Mucosa of descending colon (tissue), 3 donors: ENCODE results near the gene KCND3. TPM values are rescaled to one million over a fixed set of nuclear protein-coding genes. Genes with fewer than 3 reads are reported as not detected.

Source experiments
- ATAC-seq: fragments of 200-7000 bp; cut with Tn5 transposase; one replicate; pipeline ENCODE4 v1.9.1; 2020; ENCODE audit warnings: mild to moderate bottlenecking, moderate library complexity
- DNase-seq, 3 donors: peaks; one replicate each; pipeline ENCODE4 v3.0.0-alpha.2; 2020
- H3K36me3 ChIP-seq: fragments of 200-600 bp; one replicate; pipeline ENCODE4 v1.8.0; 2021; ENCODE audit warnings: low read depth, mild to moderate bottlenecking
- H3K4me1 ChIP-seq: fragments of 200-600 bp; one replicate; pipeline ENCODE4 v1.8.0; 2021; ENCODE audit warnings: low read depth, mild to moderate bottlenecking
- H3K4me3 ChIP-seq: fragments of 200-600 bp; one replicate; pipeline ENCODE4 v1.8.0; 2021; ENCODE audit warnings: mild to moderate bottlenecking
- H3K9me3 ChIP-seq: fragments of 200-600 bp; one replicate; pipeline ENCODE4 v1.8.0; 2021; ENCODE audit warnings: mild to moderate bottlenecking
- CTCF ChIP-seq: fragments of 200-600 bp; IDR thresholded peaks from one replicate; pipeline ENCODE4 v1.8.0; 2022; ENCODE audit warnings: antibody characterized with exemption, mild to moderate bottlenecking
- intact Hi-C, 2 donors: fragments of 100-400 bp; cut with DNase I in 1 of 2; cut with micrococcal nuclease in 1 of 2; formaldehyde crosslinking; loops; one replicate each; pipeline versions ENCODE4 v1.11.0 to v1.11.1; 2022; cut with DNase I, micrococcal nuclease
- total RNA-seq, 3 donors: library from RNA; stranded (reverse); fragmentation: NEBNext Ultra II Directional in 2 of 3; extraction: Animal tissue kit (Norgen Biotek cat#: 25700) in 2 of 3; gene quantifications; one replicate each; pipeline versions ENCODE4 v1.2.1 to v1.2.4, GENCODE V29; 2021 to 2023
- donor health status: DM: no; HTN: no; CAD: no; lungs with moderate emphysema.
- donor health status: DM: no; HTN: no; CAD: no.
- donor health status: DM: no; HTN: yes; CAD: no.

KCND3 gene
- total RNA-seq, 3 donors from 2014 or later = 1.2 to 10.3 (median 5.5) TPM

- H3K9me3 ChIP-seq = no peaks in the 10 kb centered on the region
- intact Hi-C loops = no loop called here
- DNase-seq (no peak), ATAC-seq (no peak)
- no peak overlapping the region for H3K4me3 ChIP-seq
- H3K36me3 ChIP-seq = no peaks in the 10 kb centered on the region
- no peaks in the 10 kb centered on the region for H3K4me1 ChIP-seq
- TF ChIP-seq CTCF = no peak
Observed at GRCh38 chr1:111998332-111998731, 8.9 kb upstream of the KCND3 start.

- Histone ChIP-seq H3K9me3 (no peaks in the 10 kb centered on the region), H3K36me3 (no peaks in the 10 kb centered on the region), H3K4me3 (no peak overlapping the region), H3K4me1 (peaks cover 5% of the 10 kb centered on the region)
- no peak for ATAC-seq
- TF ChIP-seq CTCF = no peak
- intact Hi-C loops = no loop called here
- no peak for DNase-seq
Observed at GRCh38 chr1:111992476-111992875, 3.0 kb upstream of the KCND3 start.

- no peak for TF ChIP-seq CTCF
- Histone ChIP-seq H3K9me3 (no peaks in the 10 kb centered on the region), H3K4me3 (no peak overlapping the region), H3K4me1 (peaks cover 5% of the 10 kb centered on the region), H3K36me3 (no peaks in the 10 kb centered on the region)
- ATAC-seq = peak; percentile 78
- peak; percentile 38 to 74 (median 58) for DNase-seq
- intact Hi-C loops = no loop called here
Observed at GRCh38 chr1:111990878-111991718, 1.6 kb upstream of the KCND3 start.

GRCh38 chr1:111990026-111990877 is 784 bp upstream of the KCND3 start:
- no peak for TF ChIP-seq CTCF
- H3K4me3 ChIP-seq = no peak overlapping the region
- intact Hi-C loops = no loop called here
- no peaks in the 10 kb centered on the region for H3K9me3 ChIP-seq
- H3K4me1 ChIP-seq = peaks cover 5% of the 10 kb centered on the region
- no peaks in the 10 kb centered on the region for H3K36me3 ChIP-seq
- DNase-seq = peak; percentile 11 to 52 (median 43)
- peak; percentile 44 for ATAC-seq

- Histone ChIP-seq H3K4me1 (peaks cover 5% of the 10 kb centered on the region), H3K9me3 (no peaks in the 10 kb centered on the region), H3K36me3 (no peaks in the 10 kb centered on the region), H3K4me3 (no peak overlapping the region)
- intact Hi-C loops = no loop called here
- no peak for TF ChIP-seq CTCF
- ATAC-seq = no peak
- no peak for DNase-seq
Observed at GRCh38 chr1:111988743-111989453, 570 bp downstream of the KCND3 start.
